Stimulated activated CD8-positive, alpha-beta memory T cell treated with anti-CD3 and anti-CD28 coated beads, Interleukin-12 subunit alpha, Interleukin-12 subunit beta, amount 100 ng/mL, for 24 hours (primary cell): ENCODE data around the gene OXSR1.
"Not testable (repeated sequence)": the region's sequence is repeated elsewhere in the genome, so short reads cannot be mapped to it uniquely, and the experiment has no call there.

ENCODE experiments used
- DNase-seq: peaks from one replicate; pipeline ENCODE4 v3.0.0-alpha.2; 2020; ENCODE audit errors: extremely low read depth

OXSR1 gene

GRCh38 chr3:38268087-38268486 is 102.8 kb downstream of the OXSR1 start:
- DNase-seq = no peak

- no peak for DNase-seq
Observed at GRCh38 chr3:38268522-38268921, 103.2 kb downstream of the OXSR1 start.

DNA sequence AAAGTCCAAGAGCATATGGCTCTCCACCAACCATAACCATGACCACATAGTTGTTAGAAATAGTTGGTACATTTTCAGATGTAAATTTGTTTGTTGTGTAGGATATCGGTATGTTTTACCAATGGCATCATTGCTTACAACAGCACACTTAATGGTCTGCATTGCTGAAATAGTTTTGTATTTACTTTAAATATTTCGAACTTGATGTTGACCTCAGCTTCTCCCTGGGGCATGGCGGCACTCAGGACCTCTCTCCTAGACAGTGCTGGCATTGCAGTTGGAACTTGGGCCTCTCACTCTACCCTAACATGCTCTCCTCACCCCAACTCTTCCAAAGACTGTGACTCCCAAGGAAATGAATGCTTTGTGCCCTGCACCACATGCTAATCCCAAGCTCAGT is 105.3 kb downstream of the OXSR1 start:
- DNase-seq = no peak

GRCh38 chr3:38271553-38271952 is 106.2 kb downstream of the OXSR1 start:
- DNase-seq = no peak

DNA sequence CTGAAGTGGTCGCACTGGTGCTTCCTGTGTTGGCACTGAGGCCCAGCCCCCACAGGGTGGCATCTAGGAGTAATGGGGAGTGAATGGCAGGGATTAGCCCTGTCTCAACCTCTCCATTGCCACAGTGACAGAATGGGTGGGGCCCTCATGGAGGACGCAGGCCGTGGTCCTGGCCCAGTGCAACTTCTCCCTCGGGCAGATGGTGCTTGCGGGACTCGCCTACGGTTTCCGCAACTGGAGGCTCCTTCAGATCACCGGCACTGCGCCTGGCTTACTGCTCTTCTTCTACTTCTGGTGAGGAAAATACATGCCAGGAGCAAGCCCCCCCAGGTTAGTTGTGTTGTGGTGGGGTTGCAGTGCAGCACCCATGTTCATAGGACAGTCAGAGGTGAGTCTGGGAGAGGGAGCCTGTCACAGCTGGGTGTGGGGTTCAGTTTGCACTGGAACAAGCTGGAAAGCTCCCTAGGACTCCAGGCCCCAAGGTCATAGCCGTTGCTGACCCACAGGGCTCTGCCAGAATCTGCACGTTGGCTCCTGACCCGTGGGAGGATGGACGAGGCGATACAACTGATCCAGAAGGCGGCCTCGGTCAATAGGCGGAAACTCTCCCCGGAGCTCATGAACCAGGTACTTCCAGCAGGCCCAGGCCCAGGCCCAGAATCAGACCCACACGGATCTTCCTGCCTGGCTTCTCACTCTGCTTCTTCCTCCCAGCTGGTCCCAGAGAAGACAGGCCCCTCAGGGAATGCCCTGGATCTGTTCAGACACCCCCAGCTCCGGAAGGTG is 109.7 kb downstream of the OXSR1 start:
- DNase-seq = no peak

DNA sequence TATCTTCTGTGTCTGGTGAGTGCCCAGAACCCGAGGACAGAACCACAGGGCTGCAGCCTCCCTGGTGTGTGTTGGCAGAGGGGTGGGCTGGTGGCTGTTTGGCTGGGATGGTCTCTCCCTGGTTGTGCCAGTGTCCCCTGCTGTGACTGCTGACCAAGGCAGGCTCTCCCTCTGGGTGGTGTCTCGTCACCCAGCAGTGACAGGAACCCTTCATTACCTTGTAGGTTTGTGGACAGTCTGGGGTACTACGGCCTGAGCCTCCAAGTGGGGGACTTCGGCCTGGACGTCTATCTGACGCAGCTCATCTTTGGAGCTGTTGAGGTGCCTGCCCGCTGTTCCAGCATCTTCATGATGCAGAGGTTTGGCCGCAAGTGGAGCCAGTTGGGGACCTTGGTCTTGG is 110.3 kb downstream of the OXSR1 start:
- no peak for DNase-seq

- DNase-seq = no peak
Observed at GRCh38 chr3:38276081-38276916, 111.0 kb downstream of the OXSR1 start.

DNA sequence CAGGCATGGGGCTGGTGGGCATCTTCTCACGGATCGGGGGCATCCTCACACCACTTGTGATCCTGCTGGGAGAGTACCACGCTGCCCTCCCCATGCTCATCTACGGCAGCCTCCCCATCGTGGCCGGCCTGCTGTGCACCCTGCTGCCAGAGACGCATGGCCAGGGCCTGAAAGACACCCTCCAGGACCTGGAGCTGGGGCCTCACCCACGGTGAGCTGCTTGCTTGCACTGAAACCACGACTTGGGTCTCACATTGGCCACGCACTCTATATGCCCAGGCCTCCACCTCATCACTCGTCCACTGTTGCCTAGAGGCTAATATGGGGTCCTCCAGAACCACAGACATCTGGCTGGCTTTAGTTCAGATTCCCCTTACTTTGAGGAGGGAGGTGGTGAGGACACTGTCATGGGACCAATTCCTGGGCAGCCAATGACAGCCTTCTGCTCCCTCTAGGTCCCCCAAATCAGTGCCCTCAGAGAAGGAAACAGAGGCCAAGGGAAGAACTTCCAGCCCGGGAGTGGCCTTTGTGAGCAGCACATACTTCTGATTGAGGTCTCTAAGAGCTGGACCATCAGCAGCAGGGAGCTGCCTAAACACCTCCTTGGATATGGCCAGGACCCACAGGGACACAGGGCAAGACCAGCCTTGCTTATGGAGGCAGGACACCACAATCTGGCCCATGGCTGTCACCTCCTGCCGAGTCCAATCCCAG is 111.7 kb downstream of the OXSR1 start:
- no peak for DNase-seq

DNA sequence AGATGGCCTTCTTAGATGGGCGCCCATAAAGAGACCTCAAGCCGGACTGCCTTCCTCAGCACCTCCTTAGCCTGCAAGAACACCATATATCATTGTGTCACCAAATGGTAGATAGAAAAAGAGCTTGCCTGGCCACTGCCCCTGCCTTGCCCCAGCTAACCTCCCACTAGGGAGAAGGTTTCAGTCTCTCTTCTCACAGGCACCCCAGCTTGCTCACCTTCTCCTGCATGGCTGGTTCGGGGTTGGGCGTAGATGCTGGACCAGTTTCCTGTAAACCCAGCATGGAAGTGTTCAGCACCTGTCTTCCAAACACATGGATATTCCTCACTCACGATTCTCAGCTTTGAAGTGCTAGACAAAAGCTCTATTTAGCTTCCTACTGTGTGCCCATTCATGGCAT is 113.5 kb downstream of the OXSR1 start:
- DNase-seq = no peak

- no peak for DNase-seq
Observed at GRCh38 chr3:38281895-38282686, 116.8 kb downstream of the OXSR1 start, which contains the start of gene SLC22A14. Gene SLC22A14 (plus strand): TSS chr3:38282294. CDS start chr3:38306027, 23,733 bp downstream.

DNA sequence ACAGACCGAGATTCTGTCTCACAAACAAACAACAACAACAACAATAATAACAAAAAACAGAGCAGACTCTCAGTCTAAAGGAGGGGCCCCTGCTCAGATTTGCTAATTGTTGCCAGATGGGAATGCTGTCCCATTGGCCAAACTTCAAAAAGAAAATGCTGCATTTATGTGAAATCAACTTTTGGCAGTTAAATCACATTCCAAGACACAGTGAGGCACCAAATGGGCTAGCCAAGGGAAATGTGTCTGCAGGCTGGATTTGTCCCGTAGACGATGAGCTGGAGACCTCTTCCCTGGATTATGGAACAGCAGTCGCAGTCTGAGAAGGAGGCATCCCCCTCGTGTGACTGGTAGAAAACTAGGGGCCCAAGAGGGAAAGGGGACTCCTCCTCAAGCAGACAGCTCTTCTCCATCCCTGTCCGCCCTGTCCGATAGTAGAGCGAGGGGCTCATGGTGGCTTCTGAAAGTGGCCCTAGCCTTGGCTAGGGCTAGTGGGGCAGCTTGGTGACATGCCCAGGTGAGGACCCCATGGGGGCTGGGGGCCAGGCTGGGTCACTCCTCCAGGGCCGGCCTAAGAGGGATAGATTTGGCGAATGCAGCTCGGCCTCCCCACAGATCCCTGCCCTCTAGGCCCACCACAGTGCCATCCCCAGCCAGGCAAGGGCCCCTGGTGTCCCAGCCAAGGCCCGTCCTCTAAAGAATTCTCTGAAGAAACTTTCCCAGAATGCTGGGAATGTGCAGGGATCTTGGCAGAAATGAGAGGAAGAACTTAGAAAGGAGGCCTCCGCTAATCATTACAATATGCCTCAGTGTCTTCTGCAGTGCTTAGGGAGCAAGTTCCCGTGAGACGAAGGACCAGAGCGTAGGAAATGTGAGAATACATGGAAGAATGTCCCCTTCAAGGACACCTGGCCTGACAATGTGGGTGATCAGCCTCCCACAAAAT is 118.7 kb downstream of the OXSR1 start:
- DNase-seq = no peak

DNA sequence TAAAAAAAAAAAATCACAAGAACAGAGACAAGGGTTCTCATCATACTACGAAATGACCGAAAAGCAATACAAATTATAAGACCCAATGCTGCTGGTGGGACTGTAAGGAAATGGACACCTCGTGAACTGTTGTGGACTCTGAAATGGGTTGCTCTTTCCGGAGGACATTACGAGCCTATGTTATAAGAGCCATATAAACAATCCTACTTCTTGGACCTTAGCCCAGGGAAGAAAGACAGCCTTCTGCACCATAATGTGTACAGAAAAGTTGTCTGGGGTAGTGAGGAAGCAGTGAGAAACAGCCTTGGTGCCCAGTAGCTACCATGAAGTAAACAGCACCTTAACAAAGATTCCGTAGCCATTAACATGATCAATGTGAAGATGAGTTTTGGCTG is 119.4 kb downstream of the OXSR1 start:
- DNase-seq = no peak

DNA sequence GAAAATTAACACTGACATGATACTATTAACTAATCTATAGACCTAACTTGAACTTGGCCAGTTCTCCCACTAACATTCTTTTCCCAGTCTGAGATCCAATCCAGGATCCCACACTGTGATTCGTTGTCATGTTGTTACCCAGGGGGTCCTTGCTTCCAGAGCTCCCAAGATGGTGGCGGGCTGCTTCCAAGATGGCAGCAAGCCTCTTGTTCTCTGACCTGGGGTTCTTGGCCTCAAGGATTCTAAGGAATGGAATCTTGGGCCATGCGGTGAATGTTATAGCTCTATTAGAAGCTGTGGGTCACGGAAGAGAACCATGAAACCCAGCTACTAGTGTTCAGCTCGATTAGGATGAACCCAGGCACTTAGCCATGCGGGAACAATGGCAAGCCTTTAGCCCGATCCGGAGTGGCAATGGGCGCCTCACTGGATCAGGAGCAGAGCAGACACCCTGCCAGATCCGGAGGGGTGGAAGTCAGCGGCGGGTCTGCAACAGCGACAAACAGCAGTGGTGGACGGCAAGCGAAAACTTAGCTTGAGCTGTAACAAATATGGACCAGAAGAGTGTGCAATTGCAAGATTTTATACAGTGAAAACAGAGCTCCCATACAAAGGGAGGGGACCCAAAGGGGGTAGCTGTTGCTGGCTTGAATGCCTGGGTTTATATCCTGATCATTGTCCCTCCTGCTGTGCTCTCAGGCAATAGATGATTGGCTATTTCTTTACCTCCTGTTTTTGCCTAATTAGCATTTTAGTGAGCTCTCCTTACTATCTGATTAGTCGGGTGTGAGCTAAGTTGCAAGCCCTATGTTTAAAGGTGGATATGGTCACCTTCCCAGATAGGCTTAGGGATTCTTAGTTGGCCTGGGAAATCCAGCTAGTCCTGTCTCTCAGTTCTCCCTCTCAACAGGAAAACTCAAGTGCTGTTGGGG is 124.2 kb downstream of the OXSR1 start:
- DNase-seq = not testable (repeated sequence)

DNA sequence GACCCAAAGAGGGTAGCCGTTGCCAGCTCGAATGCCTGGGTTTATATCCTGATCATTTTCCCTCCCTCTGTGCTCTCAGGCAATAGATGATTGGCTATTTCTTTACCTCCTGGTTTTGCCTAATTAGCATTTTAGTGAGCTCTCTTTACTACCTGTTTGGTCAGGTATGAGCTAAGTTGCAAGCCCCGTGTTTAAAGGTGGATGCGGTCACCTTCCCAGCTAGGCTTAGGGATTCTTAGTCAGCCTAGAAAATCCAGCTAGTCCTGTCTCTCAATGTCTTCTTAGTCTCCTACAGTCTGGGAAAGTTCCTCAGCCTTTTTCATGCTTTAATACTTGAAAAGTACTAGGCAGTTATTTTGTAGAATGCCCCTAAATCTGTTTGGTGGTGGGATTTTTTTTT is 131.7 kb downstream of the OXSR1 start:
- not testable (repeated sequence) for DNase-seq

GRCh38 chr3:38297537-38297936 is 132.2 kb downstream of the OXSR1 start:
- no peak for DNase-seq

GRCh38 chr3:38297947-38298711 is 132.8 kb downstream of the OXSR1 start:
- DNase-seq = no peak
